GM12874 (cell line): ENCODE results near the gene EPS8L3.

Experiments
- TF ChIP-seq, protein P1 (sequence below): IDR thresholded peaks from 2 replicates; pipeline ENCODE4 v1.5.1; 2011; ENCODE audit warnings: low read depth, mild to moderate bottlenecking, control low read depth, low read length, moderate library complexity; ENCODE audit not compliant: insufficient read depth

EPS8L3 gene

DNA sequence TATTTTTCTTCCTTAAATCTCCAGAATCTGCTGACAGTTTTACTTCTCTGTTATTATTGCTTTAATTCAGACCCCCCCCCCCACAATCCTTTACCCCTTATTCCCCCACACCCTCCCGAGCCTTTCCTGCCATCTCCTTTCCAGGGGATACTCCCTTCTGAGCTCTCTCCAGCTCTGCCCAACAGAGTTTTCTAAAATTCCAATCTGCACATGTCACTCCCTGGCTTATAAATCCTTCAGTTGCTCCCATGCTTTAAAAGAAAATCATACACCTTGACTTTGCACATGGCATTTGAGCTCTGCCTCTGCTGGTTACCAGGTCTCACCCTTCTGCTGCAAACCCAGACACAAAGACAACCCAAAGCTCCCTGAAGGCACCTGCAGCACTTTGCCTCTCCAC, 11.7 kb upstream of the EPS8L3 start:
- TF ChIP-seq, protein P1, sequence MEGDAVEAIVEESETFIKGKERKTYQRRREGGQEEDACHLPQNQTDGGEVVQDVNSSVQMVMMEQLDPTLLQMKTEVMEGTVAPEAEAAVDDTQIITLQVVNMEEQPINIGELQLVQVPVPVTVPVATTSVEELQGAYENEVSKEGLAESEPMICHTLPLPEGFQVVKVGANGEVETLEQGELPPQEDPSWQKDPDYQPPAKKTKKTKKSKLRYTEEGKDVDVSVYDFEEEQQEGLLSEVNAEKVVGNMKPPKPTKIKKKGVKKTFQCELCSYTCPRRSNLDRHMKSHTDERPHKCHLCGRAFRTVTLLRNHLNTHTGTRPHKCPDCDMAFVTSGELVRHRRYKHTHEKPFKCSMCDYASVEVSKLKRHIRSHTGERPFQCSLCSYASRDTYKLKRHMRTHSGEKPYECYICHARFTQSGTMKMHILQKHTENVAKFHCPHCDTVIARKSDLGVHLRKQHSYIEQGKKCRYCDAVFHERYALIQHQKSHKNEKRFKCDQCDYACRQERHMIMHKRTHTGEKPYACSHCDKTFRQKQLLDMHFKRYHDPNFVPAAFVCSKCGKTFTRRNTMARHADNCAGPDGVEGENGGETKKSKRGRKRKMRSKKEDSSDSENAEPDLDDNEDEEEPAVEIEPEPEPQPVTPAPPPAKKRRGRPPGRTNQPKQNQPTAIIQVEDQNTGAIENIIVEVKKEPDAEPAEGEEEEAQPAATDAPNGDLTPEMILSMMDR = no peak

DNA sequence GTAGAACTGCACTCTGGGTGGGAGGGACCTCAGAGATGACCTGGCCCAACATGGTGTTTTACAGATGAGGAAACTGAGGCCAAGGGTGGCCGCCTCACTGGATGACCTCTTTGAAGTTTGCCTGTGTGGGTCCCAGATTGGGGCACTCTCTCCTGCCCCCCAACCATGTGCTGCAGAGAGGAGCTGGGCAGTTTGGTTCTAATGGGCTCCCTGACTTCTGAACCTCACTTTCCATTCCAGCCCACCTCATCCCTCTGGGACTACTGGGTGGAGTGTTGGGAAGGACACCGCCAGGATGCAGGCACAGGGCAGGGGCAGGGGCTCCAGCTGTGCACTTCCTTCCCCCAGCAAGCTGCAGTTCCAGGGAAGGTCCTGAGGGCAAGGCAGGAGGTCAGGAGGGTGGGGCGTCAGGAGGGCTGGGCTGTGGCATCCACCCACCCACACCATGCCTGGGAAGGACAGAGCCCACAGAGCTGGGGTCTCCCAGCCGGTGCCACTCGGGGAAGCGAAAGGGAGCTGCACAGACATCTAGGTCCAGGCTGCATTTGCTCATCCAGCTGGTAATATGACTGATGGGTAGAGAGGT, 10.3 kb upstream of the EPS8L3 start:
- TF ChIP-seq, protein P1 = no peak

DNA sequence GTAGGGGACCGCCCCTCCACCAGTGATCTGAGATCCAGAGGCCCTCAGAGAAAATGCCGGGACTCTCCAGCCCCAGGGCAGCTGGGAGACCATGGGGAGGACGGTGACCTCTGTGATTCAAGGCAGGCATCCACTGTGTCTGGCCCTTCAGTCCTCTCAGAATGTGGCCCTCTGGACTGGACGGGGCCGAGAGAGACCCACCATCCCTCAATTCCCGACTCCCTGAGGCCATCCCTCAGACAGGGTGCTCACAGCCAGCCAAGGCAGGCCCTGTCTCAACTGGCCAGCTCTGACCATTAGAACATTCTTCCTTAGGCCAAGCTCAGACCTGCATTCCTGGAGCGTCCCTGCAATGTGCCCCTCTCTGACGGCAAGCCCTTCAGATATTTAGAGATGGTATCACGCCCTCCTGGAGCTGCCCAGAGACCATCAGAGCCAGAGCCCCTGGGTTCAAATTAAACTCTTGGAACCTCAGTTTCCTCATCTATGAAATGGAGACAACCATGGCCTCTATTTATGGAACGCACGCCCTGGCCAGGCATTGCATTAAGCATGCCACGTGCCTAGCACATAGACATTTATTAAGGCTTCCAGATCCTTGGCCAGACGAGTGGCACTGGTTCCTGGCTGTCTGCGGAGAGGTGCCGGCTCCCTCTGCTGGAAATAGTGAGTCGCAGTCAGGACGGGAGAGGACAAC, 9.6 kb upstream of the EPS8L3 start:
- TF ChIP-seq, protein P1 = peak; percentile 82

DNA sequence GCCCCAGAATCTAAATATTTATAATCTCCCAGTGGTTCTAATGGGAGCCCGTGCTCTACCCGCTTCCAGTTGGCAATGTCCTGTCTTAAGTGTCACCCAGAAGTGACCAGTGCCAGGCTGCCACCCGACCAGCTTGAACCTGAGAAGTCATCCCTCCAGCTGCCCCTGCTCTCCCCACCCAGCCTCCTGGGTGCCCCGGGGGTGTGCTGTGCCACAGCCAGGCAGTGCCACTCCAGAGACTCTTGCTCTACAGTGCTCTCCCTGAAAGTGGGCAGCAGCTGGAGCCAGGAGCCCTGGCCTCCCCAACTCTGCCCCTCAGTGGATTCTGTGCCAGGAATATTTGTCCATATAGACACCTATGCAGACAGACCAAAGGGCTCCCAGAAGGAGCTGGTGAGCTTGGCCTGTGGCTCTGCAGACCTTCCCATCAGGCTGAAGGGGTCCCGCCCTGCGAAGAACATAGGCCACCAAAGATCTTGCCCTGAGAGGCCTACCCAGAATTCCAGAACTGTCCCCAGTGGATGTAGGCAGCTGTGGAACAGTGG, 9.0 kb upstream of the EPS8L3 start:
- TF ChIP-seq, protein P1 = no peak

DNA sequence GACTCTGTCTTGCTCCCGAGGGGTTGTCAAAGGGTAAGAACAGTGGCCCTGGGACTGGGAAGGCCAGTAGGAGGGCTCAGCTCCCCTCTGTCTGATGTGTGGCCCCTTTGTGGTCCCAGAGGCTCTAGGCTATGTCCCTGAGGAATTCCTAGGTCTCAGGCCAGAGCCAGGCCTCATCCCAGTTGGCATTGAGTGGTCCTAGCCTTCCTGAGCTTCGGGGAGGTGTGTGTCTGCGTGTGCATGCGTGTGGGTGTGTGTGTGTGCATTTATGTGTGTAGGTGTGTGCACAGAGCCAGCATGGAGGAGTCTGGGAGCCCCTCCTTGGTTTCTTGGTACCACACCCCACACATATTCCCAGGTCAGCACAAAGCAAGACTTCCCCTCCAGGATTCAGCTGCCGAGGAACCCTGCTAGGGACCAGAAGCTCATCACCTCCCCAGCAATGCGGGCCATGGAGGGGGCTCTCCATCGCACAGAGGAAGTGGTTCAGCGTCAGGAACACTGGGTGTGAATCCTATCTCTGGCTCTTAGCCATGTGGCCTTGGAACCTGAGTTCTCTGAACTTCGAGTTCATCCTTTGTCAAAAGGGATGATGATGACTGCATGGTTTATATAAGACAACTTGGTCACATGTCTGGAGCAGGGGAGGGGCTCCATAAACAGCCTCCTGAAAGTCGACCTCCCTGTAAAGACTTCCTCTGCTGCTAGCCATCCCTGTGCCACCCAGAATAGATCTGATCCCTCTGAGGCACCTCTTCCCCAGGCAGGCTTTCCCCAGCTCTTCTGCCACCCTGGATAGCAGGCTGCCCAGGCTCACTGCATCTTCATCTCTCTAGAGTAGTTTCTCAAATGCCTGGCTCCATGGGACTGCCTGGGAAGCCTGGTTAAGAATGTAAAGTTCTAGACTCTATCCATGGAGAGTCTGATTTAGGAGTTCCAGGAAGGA, 8.3 kb upstream of the EPS8L3 start:
- TF ChIP-seq, protein P1 = no peak

DNA sequence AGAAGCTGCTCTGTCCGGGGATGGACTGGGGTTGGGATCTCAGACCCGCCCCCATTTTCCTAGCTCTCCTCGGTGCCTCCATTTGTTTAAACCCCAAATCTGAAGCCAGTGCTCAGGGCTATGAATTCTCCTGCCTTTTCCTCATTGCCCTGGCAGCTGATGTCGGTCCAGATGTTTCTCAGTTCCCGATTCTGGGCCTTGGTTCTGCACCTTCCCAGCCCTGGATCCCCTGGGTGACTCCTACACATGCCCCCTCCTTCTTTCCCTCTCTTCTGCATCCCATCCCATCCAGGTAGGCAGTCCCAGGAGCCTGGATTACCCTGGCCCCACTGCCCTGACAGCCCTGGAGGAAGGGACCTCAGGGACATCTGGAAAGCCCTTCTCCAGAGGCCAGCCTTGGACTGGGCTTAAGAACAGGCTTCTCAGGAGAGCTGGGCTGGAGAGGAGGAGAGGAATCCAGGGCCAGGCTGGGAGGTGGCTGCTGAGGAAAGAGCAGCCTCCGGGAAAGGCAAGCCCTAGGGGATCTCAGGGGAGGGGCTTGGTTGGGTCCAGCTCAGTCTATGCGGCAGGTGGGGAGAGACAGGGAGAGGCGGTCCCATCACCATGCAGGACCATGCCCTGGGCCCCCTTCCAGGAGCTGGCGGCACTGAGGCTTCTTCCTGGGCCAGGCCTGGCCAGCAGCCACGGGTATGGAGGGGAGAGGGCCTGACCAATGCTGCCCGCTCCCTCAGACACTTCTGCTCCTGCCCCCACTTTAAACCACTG, 6.8 kb upstream of the EPS8L3 start:
- TF ChIP-seq, protein P1 = no peak
